ENCODE results near the gene IL37.

Gene IL37

GRCh38 chr2:112923967-112924338 lies 13.0 kb downstream of the IL37 start:
- POLR2A ChIA-PET = no interaction called here
- no peak for TF ChIP-seq BHLHE40 (IDR thresholded peaks at IDR 0.05; ENCODE audit: borderline replicate concordance)
- TF ChIP-seq HDGF (IDR thresholded peaks at IDR 0.05; ENCODE audit: borderline replicate concordance) = no peak
- no peak for TF ChIP-seq FOXA1 (IDR thresholded peaks at IDR 0.05)
- TF ChIP-seq SP1 (IDR thresholded peaks at IDR 0.05) = no peak
- TF ChIP-seq, protein P1, sequence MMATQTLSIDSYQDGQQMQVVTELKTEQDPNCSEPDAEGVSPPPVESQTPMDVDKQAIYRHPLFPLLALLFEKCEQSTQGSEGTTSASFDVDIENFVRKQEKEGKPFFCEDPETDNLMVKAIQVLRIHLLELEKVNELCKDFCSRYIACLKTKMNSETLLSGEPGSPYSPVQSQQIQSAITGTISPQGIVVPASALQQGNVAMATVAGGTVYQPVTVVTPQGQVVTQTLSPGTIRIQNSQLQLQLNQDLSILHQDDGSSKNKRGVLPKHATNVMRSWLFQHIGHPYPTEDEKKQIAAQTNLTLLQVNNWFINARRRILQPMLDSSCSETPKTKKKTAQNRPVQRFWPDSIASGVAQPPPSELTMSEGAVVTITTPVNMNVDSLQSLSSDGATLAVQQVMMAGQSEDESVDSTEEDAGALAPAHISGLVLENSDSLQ (IDR thresholded peaks at IDR 0.05) = no peak
- no peak for TF ChIP-seq SUZ12 (IDR thresholded peaks at IDR 0.05)
- TF ChIP-seq ELF4 (IDR thresholded peaks at IDR 0.05) = no peak
- TF ChIP-seq LEF1 (IDR thresholded peaks at IDR 0.05; ENCODE audit: borderline replicate concordance) = no peak
- no peak for TF ChIP-seq FOXM1 (IDR thresholded peaks at IDR 0.05; ENCODE audit: borderline replicate concordance)
- TF ChIP-seq TARDBP (IDR thresholded peaks at IDR 0.05) = no peak
- no peak for TF ChIP-seq L3MBTL2 (conservative IDR thresholded peaks at IDR 0.05)
- TF ChIP-seq ZNF384 (IDR thresholded peaks at IDR 0.05) = no peak
- DNase-seq (ENCODE audit: extremely low spot score) = no peak
- CTCF ChIA-PET = interaction anchor here (1.1 to 2.5 kb wide), 2 partner anchors 18 to 21 kb away, joined by 3 to 12 read pairs; no protein-coding TSS in a partner anchor

DNA sequence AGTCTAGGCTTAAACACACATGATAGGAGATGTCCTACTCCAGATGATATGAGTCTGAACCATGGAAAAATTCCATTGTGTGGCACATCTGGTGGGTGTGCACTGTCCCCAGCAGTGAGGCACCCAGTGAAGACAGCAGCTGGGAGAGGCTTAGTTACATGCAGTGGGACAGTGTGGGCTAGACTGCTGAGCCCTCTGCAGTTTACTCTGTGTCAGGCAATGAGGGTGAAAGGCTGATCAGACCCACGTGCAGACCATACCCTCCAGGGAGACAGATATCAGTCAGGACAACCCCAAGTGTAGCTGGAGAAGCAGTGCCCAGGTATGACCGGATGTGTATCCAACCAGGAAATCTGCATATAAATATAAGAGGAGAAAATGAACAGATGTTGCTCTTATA lies 13.4 kb downstream of the IL37 start:
- TF ChIP-seq ZNF384 (IDR thresholded peaks at IDR 0.05) (no peak), FOXM1 (IDR thresholded peaks at IDR 0.05; ENCODE audit: borderline replicate concordance) (no peak), SP1 (IDR thresholded peaks at IDR 0.05) (no peak), BHLHE40 (IDR thresholded peaks at IDR 0.05; ENCODE audit: borderline replicate concordance) (no peak), FOXA1 (IDR thresholded peaks at IDR 0.05) (no peak)
- no peak for DNase-seq (ENCODE audit: extremely low spot score)
- POLR2A ChIA-PET = no interaction called here
- CTCF ChIA-PET = interaction anchor here (1.1 to 2.5 kb wide), 2 partner anchors 18 to 20 kb away, joined by 3 to 12 read pairs; no protein-coding TSS in a partner anchor

GRCh38 chr2:112924821-112925220 lies 13.9 kb downstream of the IL37 start:
- DNase-seq (ENCODE audit: extremely low spot score) = no peak
- TF ChIP-seq CTBP1 (IDR thresholded peaks at IDR 0.05; ENCODE audit: borderline replicate concordance) = no peak
- TF ChIP-seq FOXA1 (IDR thresholded peaks at IDR 0.05) = no peak
- no peak for TF ChIP-seq SUZ12 (IDR thresholded peaks at IDR 0.05)
- no peak for TF ChIP-seq ZNF384 (IDR thresholded peaks at IDR 0.05)
- no peak for TF ChIP-seq LEF1 (IDR thresholded peaks at IDR 0.05; ENCODE audit: borderline replicate concordance)
- no peak for TF ChIP-seq HDGF (IDR thresholded peaks at IDR 0.05; ENCODE audit: borderline replicate concordance)
- no peak for TF ChIP-seq ARNT (IDR thresholded peaks at IDR 0.05)
- TF ChIP-seq, protein P1 (IDR thresholded peaks at IDR 0.05) = no peak
- no peak for TF ChIP-seq BHLHE40 (IDR thresholded peaks at IDR 0.05; ENCODE audit: borderline replicate concordance)
- no peak for TF ChIP-seq FOXM1 (IDR thresholded peaks at IDR 0.05; ENCODE audit: borderline replicate concordance)
- no peak for TF ChIP-seq NFRKB (IDR thresholded peaks at IDR 0.05)
- TF ChIP-seq FOXK2 (IDR thresholded peaks at IDR 0.05) = no peak
- TF ChIP-seq L3MBTL2 (conservative IDR thresholded peaks at IDR 0.05) = no peak
- ChIA-PET POLR2A (no interaction called here), CTCF (interaction anchor here (2.5 kb wide), 1 partner anchor 17 kb away, joined by 12 read pairs; no protein-coding TSS in a partner anchor)

DNA sequence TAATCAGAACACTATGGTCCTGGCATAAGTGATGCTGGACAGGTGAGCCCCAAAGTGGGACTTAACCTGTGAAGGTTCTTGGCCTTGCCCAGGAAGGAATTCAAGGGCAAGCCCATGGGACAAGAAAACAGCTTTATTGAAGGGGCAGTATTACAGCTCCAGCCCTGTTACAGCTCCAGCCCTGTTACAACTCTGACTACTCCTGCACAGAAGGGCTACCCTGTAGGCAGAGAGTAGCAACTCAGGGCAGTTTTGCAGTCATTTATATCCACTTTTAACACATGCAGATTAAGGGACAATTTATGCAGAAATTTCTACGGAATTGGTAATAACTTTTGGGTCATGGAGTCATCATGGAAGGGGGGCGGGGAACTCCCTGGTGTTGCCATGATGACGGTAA lies 15.7 kb downstream of the IL37 start:
- CTCF ChIA-PET = interaction anchor here (1.1 kb wide), 1 partner anchor 15 kb away, joined by 3 read pairs; no protein-coding TSS in a partner anchor
- TF ChIP-seq FOXK2 (IDR thresholded peaks at IDR 0.05) (no peak), SUZ12 (IDR thresholded peaks at IDR 0.05) (no peak), L3MBTL2 (conservative IDR thresholded peaks at IDR 0.05) (no peak), FOXM1 (IDR thresholded peaks at IDR 0.05; ENCODE audit: borderline replicate concordance) (no peak), ELF4 (IDR thresholded peaks at IDR 0.05) (no peak), SP1 (IDR thresholded peaks at IDR 0.05) (no peak), ZNF384 (IDR thresholded peaks at IDR 0.05) (no peak), BHLHE40 (IDR thresholded peaks at IDR 0.05; ENCODE audit: borderline replicate concordance) (no peak), LEF1 (IDR thresholded peaks at IDR 0.05; ENCODE audit: borderline replicate concordance) (no peak), CTBP1 (IDR thresholded peaks at IDR 0.05; ENCODE audit: borderline replicate concordance) (no peak), ARNT (IDR thresholded peaks at IDR 0.05) (no peak), FOXA1 (IDR thresholded peaks at IDR 0.05) (no peak), HDGF (IDR thresholded peaks at IDR 0.05; ENCODE audit: borderline replicate concordance) (no peak), NFRKB (IDR thresholded peaks at IDR 0.05) (no peak)
- TF ChIP-seq, protein P1 (IDR thresholded peaks at IDR 0.05) = no peak
- no peak for DNase-seq (ENCODE audit: extremely low spot score)
- POLR2A ChIA-PET = no interaction called here

- no peak for DNase-seq (ENCODE audit: extremely low spot score)
- ChIA-PET CTCF (interaction anchor here (2.6 kb wide), 1 partner anchor 14 kb away, joined by 13 read pairs; no protein-coding TSS in a partner anchor), POLR2A (no interaction called here)
- TF ChIP-seq HDGF (IDR thresholded peaks at IDR 0.05; ENCODE audit: borderline replicate concordance) (no peak), CTBP1 (IDR thresholded peaks at IDR 0.05; ENCODE audit: borderline replicate concordance) (no peak), SUZ12 (IDR thresholded peaks at IDR 0.05) (no peak), TARDBP (IDR thresholded peaks at IDR 0.05) (no peak), ELF4 (IDR thresholded peaks at IDR 0.05) (no peak), LEF1 (IDR thresholded peaks at IDR 0.05; ENCODE audit: borderline replicate concordance) (no peak), FOXM1 (IDR thresholded peaks at IDR 0.05; ENCODE audit: borderline replicate concordance) (no peak), BHLHE40 (IDR thresholded peaks at IDR 0.05; ENCODE audit: borderline replicate concordance) (no peak), L3MBTL2 (conservative IDR thresholded peaks at IDR 0.05) (no peak), SP1 (IDR thresholded peaks at IDR 0.05) (no peak), FOXA1 (IDR thresholded peaks at IDR 0.05) (no peak), ARNT (IDR thresholded peaks at IDR 0.05) (no peak), ZNF384 (IDR thresholded peaks at IDR 0.05) (no peak), NFRKB (IDR thresholded peaks at IDR 0.05) (no peak), FOXK2 (IDR thresholded peaks at IDR 0.05) (no peak)
- TF ChIP-seq, protein P1 (IDR thresholded peaks at IDR 0.05) = no peak
These were observed 16.8 kb downstream of the IL37 start for GRCh38 chr2:112927745-112928144.

Data from HEK293T (cell line).